GM12878 (cell line): Measurements from ENCODE around the gene EP400. TPM values are rescaled to one million over a fixed set of nuclear protein-coding genes. Genes with fewer than 3 reads are reported as not detected.

Experiments
- ATAC-seq: fragments of 200-7000 bp; cut with Tn5 transposase; 3 replicates; pipeline ENCODE4 v1.9.1; 2020; ENCODE audit warnings: mild to moderate bottlenecking, moderate library complexity
- BruUV-seq: library from RNA; stranded (reverse); fragments of 400-500 nt; replicated peaks from 2 replicates; lab custom pipeline; 2021; lab: Mats Ljungman, UMichigan
- CTCF ChIA-PET: fragments of 300-600 bp; sonication (Branson Sonifier 250); formaldehyde crosslinking; extraction: SDS; loops from one replicate; lab custom pipeline; 2021; ENCODE audit warnings: inconsistent platforms; lab: Yijun Ruan, JAX
- POLR2A ChIA-PET: fragments of 350-600 bp; formaldehyde crosslinking; extraction: SDS; loops from one replicate; lab custom pipeline; 2021; ENCODE audit warnings: inconsistent platforms; lab: Charles Lee
- RAD21 ChIA-PET: fragments of 300-600 bp; sonication (Branson Sonifier 250); formaldehyde crosslinking; loops from one replicate; lab custom pipeline; 2023; ENCODE audit warnings: antibody characterized with exemption; ENCODE audit not compliant: unreplicated experiment; lab: Charles Lee
- SMC1A ChIA-PET: fragments of 300-600 bp; sonication (Branson Sonifier 250); formaldehyde crosslinking; loops from one replicate; lab custom pipeline; 2023; ENCODE audit not compliant: unreplicated experiment, uncharacterized antibody; lab: Charles Lee
- DNase-seq: peaks from one replicate; pipeline ENCODE4 v3.0.0-alpha.2; 2011; ENCODE audit warnings: low read depth, low spot score
- FAIRE-seq: peaks from 3 replicates; lab custom pipeline; 2011; peaks lifted over from hg19 to GRCh38; lab: Jason Lieb, UNC
- H2AFZ ChIP-seq: 2 replicates; pipeline ENCODE4 v1.6.0; 2011; ENCODE audit warnings: low read depth, low read length, control low read depth; ENCODE audit not compliant: control insufficient read depth
- H3K27ac ChIP-seq: 2 replicates; pipeline ENCODE4 v1.5.1; 2011; ENCODE audit warnings: control low read depth; ENCODE audit not compliant: control insufficient read depth, insufficient read depth
- H3K27me3 ChIP-seq, 2 experiments: replicated peaks in 1 of 2; 2 replicates each; pipeline versions ENCODE4 v1.6.0 to v1.6.1; 2011; ENCODE audit warnings: low read length in 1 of 2; ENCODE audit not compliant: control insufficient read depth in 2 of 2, insufficient read depth in 2 of 2
- H3K36me3 ChIP-seq, 2 experiments: 2 replicates each; pipeline ENCODE4 v1.5.1; 2011; ENCODE audit warnings: low read length in 1 of 2; ENCODE audit not compliant: control insufficient read depth in 2 of 2, insufficient read depth in 2 of 2
- H3K4me1 ChIP-seq: 2 replicates; pipeline ENCODE4 v1.6.1; 2011; ENCODE audit warnings: mild to moderate bottlenecking, low read length, moderate library complexity, mixed read lengths; ENCODE audit not compliant: control insufficient read depth, insufficient read depth
- H3K4me2 ChIP-seq: 2 replicates; pipeline ENCODE4 v1.6.0; 2011; ENCODE audit warnings: control low read depth; ENCODE audit not compliant: control insufficient read depth, insufficient read depth
- H3K4me3 ChIP-seq: fragments of 200-600 bp; sonication (generic); 2 replicates; pipeline ENCODE4 v1.5.1; 2016
- H3K79me2 ChIP-seq: 2 replicates; pipeline ENCODE4 v1.6.0; 2011; ENCODE audit warnings: low read length; ENCODE audit not compliant: control insufficient read depth, insufficient read depth
- H3K9ac ChIP-seq: 2 replicates; pipeline ENCODE4 v1.8.0; 2011; ENCODE audit warnings: low read length, control low read depth, mixed read lengths; ENCODE audit not compliant: control insufficient read depth, insufficient read depth
- H3K9me3 ChIP-seq: replicated peaks from 3 replicates; pipeline ENCODE4 v1.5.1; 2011; ENCODE audit warnings: mild to moderate bottlenecking, low read length; ENCODE audit not compliant: control insufficient read depth, insufficient read depth
- H4K20me1 ChIP-seq: 2 replicates; pipeline ENCODE4 v1.6.0; 2011; ENCODE audit not compliant: control insufficient read depth, insufficient read depth
- CHD4 ChIP-seq: fragments of 200-600 bp; sonication (generic); IDR thresholded peaks from 2 replicates; pipeline ENCODE4 v1.6.1; 2016; ENCODE audit warnings: mild to moderate bottlenecking
- CREB1 ChIP-seq: IDR thresholded peaks from 2 replicates; pipeline ENCODE4 v1.6.1; 2012; ENCODE audit warnings: low read depth, mild to moderate bottlenecking, inconsistent platforms
- FOXK2 ChIP-seq: fragments of 450-650 bp; IDR thresholded peaks from 2 replicates; pipeline ENCODE4 v1.6.1; 2017; ENCODE audit warnings: mild to moderate bottlenecking, moderate library complexity
- MXI1 ChIP-seq: fragments of 150-350 bp; IDR thresholded peaks from 2 replicates; pipeline ENCODE4 v1.6.1; 2011; ENCODE audit warnings: low read depth, mild to moderate bottlenecking, inconsistent platforms, low read length, improper control_type of control experiment
- NFYB ChIP-seq: IDR thresholded peaks from 2 replicates; pipeline ENCODE4 v1.6.1; 2011; ENCODE audit warnings: low read depth, mild to moderate bottlenecking, low read length, improper control_type of control experiment, moderate library complexity; ENCODE audit not compliant: insufficient read depth
- PKNOX1 ChIP-seq: fragments of 450-650 bp; IDR thresholded peaks from 2 replicates; pipeline ENCODE4 v1.6.1; 2016; ENCODE audit warnings: mild to moderate bottlenecking
- RAD51 ChIP-seq: fragments of 450-650 bp; IDR thresholded peaks from 2 replicates; pipeline ENCODE4 v1.6.1; 2016; ENCODE audit warnings: moderate library complexity, mild to moderate bottlenecking, inconsistent platforms
- TAF1 ChIP-seq: IDR thresholded peaks from 2 replicates; pipeline ENCODE4 v1.6.1; 2011; ENCODE audit warnings: mild to moderate bottlenecking, low read depth, low read length, borderline replicate concordance
- TBL1XR1 ChIP-seq: IDR thresholded peaks from 2 replicates; pipeline ENCODE4 v1.6.1; 2012; ENCODE audit warnings: low read depth, low read length, improper control_type of control experiment
- WGBS: methylation state at CpG from one replicate; pipeline ENCODE4 v1.1.6; 2016; ENCODE audit warnings: low lambda C conversion rate; ENCODE audit not compliant: insufficient replicate concordance, insufficient coverage; ENCODE audit errors: missing lambda C conversion rate; 5-methylcytosine and 5-hydroxymethylcytosine counted together
- in situ Hi-C: fragments of 300-500 bp; cut with MboI; formaldehyde crosslinking; loops from 9 replicates; pipeline ENCODE4 v1.14.3; 2018; ENCODE audit warnings: mixed read lengths
- intact Hi-C: fragments of 100-400 bp; cut with micrococcal nuclease; formaldehyde crosslinking; loops from one replicate; pipeline ENCODE4 v1.14.2; 2022; ENCODE audit not compliant: unreplicated experiment
- polyA plus RNA-seq, 11 experiments: library from polyadenylated mRNA; depleted of rRNA in 4 of 11; unstranded in 6 of 11; stranded (reverse) in 5 of 11; fragments of >200 nt; fragmentation: Nextera tagmentation in 4 of 11; fragmentation: Illumina TruSeq in 1 of 11; extraction: Ambion mirVana in 4 of 11; extraction: Trizol in 1 of 11; gene quantifications; 1 replicate in 1 of 11; 2 replicates in 10 of 11; pipeline versions ENCODE4 v1.2.1 to v1.2.3, GENCODE V29; 2011 to 2016; ENCODE audit warnings: inconsistent platforms in 2 of 11, missing spikeins in 2 of 11, low read depth in 1 of 11
- total RNA-seq, 4 experiments: library from RNA; depleted of rRNA in 3 of 4; stranded (reverse); fragments of >200 nt in 3 of 4; fragmentation: Illumina TruSeq in 1 of 4; extraction: Trizol in 1 of 4; gene quantifications; 2 replicates each; pipeline versions ENCODE4 v1.2.1 to v1.2.3, GENCODE V29; 2013 to 2021
- TF ChIP-seq, protein P1 (sequence below): fragments of 450-650 bp; IDR thresholded peaks from 2 replicates; pipeline ENCODE4 v1.6.1; 2017; ENCODE audit warnings: mild to moderate bottlenecking, moderate library complexity
- TF ChIP-seq, protein P2 (sequence below): fragments of 450-650 bp; conservative IDR thresholded peaks from 2 replicates; pipeline ENCODE4 v1.6.1; 2017; ENCODE audit warnings: mild to moderate bottlenecking, moderate library complexity
- TF ChIP-seq, protein P3 (sequence below): IDR thresholded peaks from 2 replicates; pipeline ENCODE4 v1.6.1; 2011; ENCODE audit warnings: mild to moderate bottlenecking, low read depth, low read length, moderate library complexity; ENCODE audit not compliant: insufficient replicate concordance

EP400 gene
- total and polyA plus RNA-seq, 10 of the 15 experiments (the other 5 are each of a cell fraction or from before 2014, with no cell fraction given), result 3.8 to 44.2 (median 8.4) TPM

DNA sequence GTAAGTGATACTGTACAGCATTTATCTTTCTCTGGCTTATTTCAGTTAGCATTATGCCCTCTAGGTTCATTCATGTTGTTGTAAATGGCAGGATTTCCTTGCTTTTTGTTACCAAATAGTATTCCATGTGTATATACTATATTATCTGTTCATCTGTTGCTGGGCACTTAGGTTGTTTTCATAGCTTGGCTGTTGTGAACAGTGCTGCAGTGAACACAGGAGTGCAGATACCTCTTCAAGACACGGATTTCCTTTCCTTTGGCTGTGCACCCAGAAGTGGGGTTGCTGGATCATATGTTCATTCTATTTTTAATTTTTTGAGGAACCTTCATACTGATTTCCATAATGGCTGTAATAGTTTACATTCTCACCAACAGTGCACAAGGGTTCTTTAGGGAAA lies 21.5 kb downstream of the EP400 start:
- SMC1A ChIA-PET, result no interaction called here
- CTCF ChIA-PET, result no interaction called here
- H3K9ac ChIP-seq, result no peak overlapping the region
- no peak overlapping the region for H3K4me2 ChIP-seq
- H2AFZ ChIP-seq, result no peak overlapping the region
- POLR2A ChIA-PET, result no interaction called here
- RAD21 ChIA-PET, result no interaction called here
- no peak overlapping the region for H3K27ac ChIP-seq
- no TSS peak for BruUV-seq
- no peaks in the 10 kb centered on the region for H3K4me1 ChIP-seq
- peaks cover 0 to 2% of the 10 kb centered on the region in 2 experiments; a peak in 1 of 4 replicates for H3K36me3 ChIP-seq
- no peak for ATAC-seq
- no peaks in the 10 kb centered on the region for H3K9me3 ChIP-seq
- H3K79me2 ChIP-seq, result peaks cover 8% of the 10 kb centered on the region
- TF ChIP-seq TBL1XR1 (no peak), RAD51 (no peak), MXI1 (no peak), NFYB (no peak), CREB1 (no peak), PKNOX1 (no peak), CHD4 (no peak), TAF1 (no peak), FOXK2 (no peak)
- TF ChIP-seq, protein P1, sequence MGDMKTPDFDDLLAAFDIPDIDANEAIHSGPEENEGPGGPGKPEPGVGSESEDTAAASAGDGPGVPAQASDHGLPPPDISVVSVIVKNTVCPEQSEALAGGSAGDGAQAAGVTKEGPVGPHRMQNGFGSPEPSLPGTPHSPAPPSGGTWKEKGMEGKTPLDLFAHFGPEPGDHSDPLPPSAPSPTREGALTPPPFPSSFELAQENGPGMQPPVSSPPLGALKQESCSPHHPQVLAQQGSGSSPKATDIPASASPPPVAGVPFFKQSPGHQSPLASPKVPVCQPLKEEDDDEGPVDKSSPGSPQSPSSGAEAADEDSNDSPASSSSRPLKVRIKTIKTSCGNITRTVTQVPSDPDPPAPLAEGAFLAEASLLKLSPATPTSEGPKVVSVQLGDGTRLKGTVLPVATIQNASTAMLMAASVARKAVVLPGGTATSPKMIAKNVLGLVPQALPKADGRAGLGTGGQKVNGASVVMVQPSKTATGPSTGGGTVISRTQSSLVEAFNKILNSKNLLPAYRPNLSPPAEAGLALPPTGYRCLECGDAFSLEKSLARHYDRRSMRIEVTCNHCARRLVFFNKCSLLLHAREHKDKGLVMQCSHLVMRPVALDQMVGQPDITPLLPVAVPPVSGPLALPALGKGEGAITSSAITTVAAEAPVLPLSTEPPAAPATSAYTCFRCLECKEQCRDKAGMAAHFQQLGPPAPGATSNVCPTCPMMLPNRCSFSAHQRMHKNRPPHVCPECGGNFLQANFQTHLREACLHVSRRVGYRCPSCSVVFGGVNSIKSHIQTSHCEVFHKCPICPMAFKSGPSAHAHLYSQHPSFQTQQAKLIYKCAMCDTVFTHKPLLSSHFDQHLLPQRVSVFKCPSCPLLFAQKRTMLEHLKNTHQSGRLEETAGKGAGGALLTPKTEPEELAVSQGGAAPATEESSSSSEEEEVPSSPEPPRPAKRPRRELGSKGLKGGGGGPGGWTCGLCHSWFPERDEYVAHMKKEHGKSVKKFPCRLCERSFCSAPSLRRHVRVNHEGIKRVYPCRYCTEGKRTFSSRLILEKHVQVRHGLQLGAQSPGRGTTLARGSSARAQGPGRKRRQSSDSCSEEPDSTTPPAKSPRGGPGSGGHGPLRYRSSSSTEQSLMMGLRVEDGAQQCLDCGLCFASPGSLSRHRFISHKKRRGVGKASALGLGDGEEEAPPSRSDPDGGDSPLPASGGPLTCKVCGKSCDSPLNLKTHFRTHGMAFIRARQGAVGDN, result no peak
- TF ChIP-seq, protein P2, sequence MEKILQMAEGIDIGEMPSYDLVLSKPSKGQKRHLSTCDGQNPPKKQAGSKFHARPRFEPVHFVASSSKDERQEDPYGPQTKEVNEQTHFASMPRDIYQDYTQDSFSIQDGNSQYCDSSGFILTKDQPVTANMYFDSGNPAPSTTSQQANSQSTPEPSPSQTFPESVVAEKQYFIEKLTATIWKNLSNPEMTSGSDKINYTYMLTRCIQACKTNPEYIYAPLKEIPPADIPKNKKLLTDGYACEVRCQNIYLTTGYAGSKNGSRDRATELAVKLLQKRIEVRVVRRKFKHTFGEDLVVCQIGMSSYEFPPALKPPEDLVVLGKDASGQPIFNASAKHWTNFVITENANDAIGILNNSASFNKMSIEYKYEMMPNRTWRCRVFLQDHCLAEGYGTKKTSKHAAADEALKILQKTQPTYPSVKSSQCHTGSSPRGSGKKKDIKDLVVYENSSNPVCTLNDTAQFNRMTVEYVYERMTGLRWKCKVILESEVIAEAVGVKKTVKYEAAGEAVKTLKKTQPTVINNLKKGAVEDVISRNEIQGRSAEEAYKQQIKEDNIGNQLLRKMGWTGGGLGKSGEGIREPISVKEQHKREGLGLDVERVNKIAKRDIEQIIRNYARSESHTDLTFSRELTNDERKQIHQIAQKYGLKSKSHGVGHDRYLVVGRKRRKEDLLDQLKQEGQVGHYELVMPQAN, result no peak
- TF ChIP-seq, protein P3, sequence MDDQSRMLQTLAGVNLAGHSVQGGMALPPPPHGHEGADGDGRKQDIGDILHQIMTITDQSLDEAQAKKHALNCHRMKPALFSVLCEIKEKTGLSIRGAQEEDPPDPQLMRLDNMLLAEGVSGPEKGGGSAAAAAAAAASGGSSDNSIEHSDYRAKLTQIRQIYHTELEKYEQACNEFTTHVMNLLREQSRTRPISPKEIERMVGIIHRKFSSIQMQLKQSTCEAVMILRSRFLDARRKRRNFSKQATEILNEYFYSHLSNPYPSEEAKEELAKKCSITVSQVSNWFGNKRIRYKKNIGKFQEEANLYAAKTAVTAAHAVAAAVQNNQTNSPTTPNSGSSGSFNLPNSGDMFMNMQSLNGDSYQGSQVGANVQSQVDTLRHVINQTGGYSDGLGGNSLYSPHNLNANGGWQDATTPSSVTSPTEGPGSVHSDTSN, result no peak
- TF ChIP-seq, all 136 proteins: peak for 0
- intact Hi-C loops (no loop called here), in situ Hi-C loops (no loop called here)
- no peak overlapping the region for H3K4me3 ChIP-seq
- no peaks in the 10 kb centered on the region for H4K20me1 ChIP-seq
- no peak for FAIRE-seq
- DNase-seq, result no peak
- 41% methylated on average over 1 of the region's 1 CpG for WGBS
- H3K27me3 ChIP-seq, result no peaks in the 10 kb centered on the region
